ENCODE data around the gene TAMM41.

DNA sequence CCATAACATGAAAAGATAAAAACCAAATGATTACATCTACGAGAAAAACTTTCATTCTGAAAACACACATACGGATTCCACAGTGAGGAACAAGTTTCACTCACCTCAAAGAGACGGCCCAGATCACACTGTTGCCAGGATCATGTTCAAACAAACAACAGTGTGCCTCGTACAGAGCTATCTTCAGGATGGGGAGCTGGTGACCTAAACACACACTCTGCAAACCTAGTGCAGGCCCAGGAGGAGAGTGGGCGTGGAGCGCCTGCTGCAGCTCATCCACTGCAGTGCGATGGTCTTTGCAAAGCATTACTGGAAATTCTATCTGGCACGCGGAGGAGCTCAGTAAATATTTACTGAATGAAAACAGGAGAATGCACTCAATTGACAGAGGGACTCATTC is 38.5 kb downstream of the TAMM41 start:
- TF ChIP-seq, protein P1, sequence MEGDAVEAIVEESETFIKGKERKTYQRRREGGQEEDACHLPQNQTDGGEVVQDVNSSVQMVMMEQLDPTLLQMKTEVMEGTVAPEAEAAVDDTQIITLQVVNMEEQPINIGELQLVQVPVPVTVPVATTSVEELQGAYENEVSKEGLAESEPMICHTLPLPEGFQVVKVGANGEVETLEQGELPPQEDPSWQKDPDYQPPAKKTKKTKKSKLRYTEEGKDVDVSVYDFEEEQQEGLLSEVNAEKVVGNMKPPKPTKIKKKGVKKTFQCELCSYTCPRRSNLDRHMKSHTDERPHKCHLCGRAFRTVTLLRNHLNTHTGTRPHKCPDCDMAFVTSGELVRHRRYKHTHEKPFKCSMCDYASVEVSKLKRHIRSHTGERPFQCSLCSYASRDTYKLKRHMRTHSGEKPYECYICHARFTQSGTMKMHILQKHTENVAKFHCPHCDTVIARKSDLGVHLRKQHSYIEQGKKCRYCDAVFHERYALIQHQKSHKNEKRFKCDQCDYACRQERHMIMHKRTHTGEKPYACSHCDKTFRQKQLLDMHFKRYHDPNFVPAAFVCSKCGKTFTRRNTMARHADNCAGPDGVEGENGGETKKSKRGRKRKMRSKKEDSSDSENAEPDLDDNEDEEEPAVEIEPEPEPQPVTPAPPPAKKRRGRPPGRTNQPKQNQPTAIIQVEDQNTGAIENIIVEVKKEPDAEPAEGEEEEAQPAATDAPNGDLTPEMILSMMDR (IDR thresholded peaks at IDR 0.05) = no peak
- no peak for TF ChIP-seq POLR2AphosphoS5 (IDR thresholded peaks at IDR 0.05)

All from breast epithelium (tissue), 3 donors.